HG03108 (cell line): ENCODE data around the gene IGFALS.
A peak's percentile ranks its signal among the peaks of the same experiment; 100 is the strongest.

ENCODE experiments used
- ATAC-seq: cut with Tn5 transposase; IDR thresholded peaks from one replicate; pipeline ENCODE4 v1.9.1; 2021; ENCODE audit warnings: moderate library complexity; ENCODE audit not compliant: unreplicated experiment

IGFALS gene

GRCh38 chr16:1790611-1791255, 2.8 kb downstream of the IGFALS start:
- no peak for ATAC-seq

- no peak for ATAC-seq
Measured at GRCh38 chr16:1790261-1790610, 3.3 kb downstream of the IGFALS start.

- no peak for ATAC-seq
Measured at GRCh38 chr16:1789643-1790045, 3.9 kb downstream of the IGFALS start.

GRCh38 chr16:1788708-1789100, 4.8 kb downstream of the IGFALS start:
- no peak for ATAC-seq

- no peak for ATAC-seq
Measured at GRCh38 chr16:1788095-1788707, 5.3 kb downstream of the IGFALS start.

GRCh38 chr16:1787322-1788094, 6.0 kb downstream of the IGFALS start:
- ATAC-seq: no peak

- ATAC-seq: no peak
Measured at GRCh38 chr16:1787056-1787321, 6.5 kb downstream of the IGFALS start.

- ATAC-seq: no peak
Measured at GRCh38 chr16:1786242-1787055, 7.1 kb downstream of the IGFALS start.

GRCh38 chr16:1785846-1786170, 7.7 kb downstream of the IGFALS start:
- ATAC-seq: no peak

- no peak for ATAC-seq
Measured at GRCh38 chr16:1784977-1785845, 8.3 kb downstream of the IGFALS start.

GRCh38 chr16:1782408-1783264, 10.9 kb downstream of the IGFALS start, which contains the start of the genes NUBP2 and SPSB3:
TSS of gene NUBP2 (plus strand) at chr16:1782960. CDS start at chr16:1783021, 61 bp downstream.
TSS of gene SPSB3 (minus strand) at chr16:1782571. CDS start at chr16:1781483, 1,088 bp downstream.
- ATAC-seq: peak; percentile 83

- ATAC-seq: no peak
Measured at GRCh38 chr16:1781758-1782407, 11.6 kb downstream of the IGFALS start.

- no peak for ATAC-seq
Measured at GRCh38 chr16:1781254-1781653, 12.3 kb downstream of the IGFALS start.

- ATAC-seq: no peak
Measured at GRCh38 chr16:1780677-1781072, 12.8 kb downstream of the IGFALS start.

- no peak for ATAC-seq
Measured at GRCh38 chr16:1779741-1780676, 13.5 kb downstream of the IGFALS start.

GRCh38 chr16:1779234-1779701, 14.2 kb downstream of the IGFALS start:
- ATAC-seq: no peak

- no peak for ATAC-seq
Measured at GRCh38 chr16:1778200-1779179, 15.0 kb downstream of the IGFALS start.
